ENCODE measurements around the gene A2ML1.
"Not testable (repeated sequence)": the region's sequence is repeated elsewhere in the genome, so short reads cannot be mapped to it uniquely, and the experiment has no call there.

A2ML1 gene

GRCh38 chr12:8860165-8860961 lies 37.9 kb downstream of the A2ML1 start:
- DNase-seq = no peak

- no peak for DNase-seq
Observed at GRCh38 chr12:8866429-8866828, 44.0 kb downstream of the A2ML1 start.

GRCh38 chr12:8867009-8867408 lies 44.6 kb downstream of the A2ML1 start:
- DNase-seq = no peak

GRCh38 chr12:8867786-8868185 lies 45.4 kb downstream of the A2ML1 start:
- DNase-seq = no peak

- no peak for DNase-seq
Observed at GRCh38 chr12:8870586-8870985, 48.2 kb downstream of the A2ML1 start.

GRCh38 chr12:8871068-8871467 lies 48.6 kb downstream of the A2ML1 start:
- DNase-seq = no peak

- no peak for DNase-seq
Observed at GRCh38 chr12:8876887-8877286, 54.5 kb downstream of the A2ML1 start.

GRCh38 chr12:8886502-8887284 lies 64.3 kb downstream of the A2ML1 start:
- no peak for DNase-seq

- no peak for DNase-seq
Observed at GRCh38 chr12:8887285-8887715, 64.9 kb downstream of the A2ML1 start.

GRCh38 chr12:8890313-8891085 lies 68.1 kb downstream of the A2ML1 start:
- no peak for DNase-seq

GRCh38 chr12:8891976-8892375 lies 69.6 kb downstream of the A2ML1 start:
- DNase-seq = no peak

- no peak for DNase-seq
Observed at GRCh38 chr12:8894378-8894777, 72.0 kb downstream of the A2ML1 start.

GRCh38 chr12:8894986-8895385 lies 72.6 kb downstream of the A2ML1 start:
- DNase-seq = no peak

GRCh38 chr12:8897081-8897480 lies 74.7 kb downstream of the A2ML1 start:
- no peak for DNase-seq

- DNase-seq = no peak
Observed at GRCh38 chr12:8899830-8900229, 77.4 kb downstream of the A2ML1 start.

GRCh38 chr12:8902703-8903102 lies 80.3 kb downstream of the A2ML1 start:
- not testable (repeated sequence) for DNase-seq

GRCh38 chr12:8903646-8904045 lies 81.2 kb downstream of the A2ML1 start:
- DNase-seq = no peak

- no peak for DNase-seq
Observed at GRCh38 chr12:8904665-8905064, 82.2 kb downstream of the A2ML1 start.

GRCh38 chr12:8905546-8905945 lies 83.1 kb downstream of the A2ML1 start:
- DNase-seq = no peak

- DNase-seq = no peak
Observed at GRCh38 chr12:8906266-8907180, 84.1 kb downstream of the A2ML1 start.

GRCh38 chr12:8907513-8907912 lies 85.1 kb downstream of the A2ML1 start:
- DNase-seq = no peak

GRCh38 chr12:8909752-8910151 lies 87.3 kb downstream of the A2ML1 start:
- DNase-seq = no peak
